CD1c-positive myeloid dendritic cell (primary cell): ENCODE data around the gene KRT16.
A peak's percentile ranks its signal among the peaks of the same experiment; 100 is the strongest.
"Not testable (repeated sequence)": the region's sequence is repeated elsewhere in the genome, so short reads cannot be mapped to it uniquely, and the experiment has no call there.

Source experiments
- DNase-seq: peaks from one replicate; pipeline ENCODE4 v3.0.0-alpha.2; 2016; ENCODE audit errors: extremely low spot score

The KRT16 gene

DNA sequence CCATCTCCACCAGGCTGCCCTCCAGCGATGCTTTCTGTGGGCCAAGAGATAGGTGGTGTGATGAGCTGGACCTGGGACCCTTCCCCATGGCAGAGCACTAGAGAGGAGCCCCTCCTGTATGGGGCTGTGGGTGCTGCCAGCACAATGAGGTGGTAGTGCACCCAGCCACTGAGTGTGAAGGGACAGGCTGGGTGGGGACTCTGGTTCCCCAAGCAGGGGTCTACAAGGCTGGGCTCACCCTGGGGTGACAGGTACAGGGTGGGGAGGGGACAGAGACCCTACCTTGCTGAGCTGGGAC lies 15.5 kb upstream of the KRT16 start:
- not testable (repeated sequence) for DNase-seq

DNA sequence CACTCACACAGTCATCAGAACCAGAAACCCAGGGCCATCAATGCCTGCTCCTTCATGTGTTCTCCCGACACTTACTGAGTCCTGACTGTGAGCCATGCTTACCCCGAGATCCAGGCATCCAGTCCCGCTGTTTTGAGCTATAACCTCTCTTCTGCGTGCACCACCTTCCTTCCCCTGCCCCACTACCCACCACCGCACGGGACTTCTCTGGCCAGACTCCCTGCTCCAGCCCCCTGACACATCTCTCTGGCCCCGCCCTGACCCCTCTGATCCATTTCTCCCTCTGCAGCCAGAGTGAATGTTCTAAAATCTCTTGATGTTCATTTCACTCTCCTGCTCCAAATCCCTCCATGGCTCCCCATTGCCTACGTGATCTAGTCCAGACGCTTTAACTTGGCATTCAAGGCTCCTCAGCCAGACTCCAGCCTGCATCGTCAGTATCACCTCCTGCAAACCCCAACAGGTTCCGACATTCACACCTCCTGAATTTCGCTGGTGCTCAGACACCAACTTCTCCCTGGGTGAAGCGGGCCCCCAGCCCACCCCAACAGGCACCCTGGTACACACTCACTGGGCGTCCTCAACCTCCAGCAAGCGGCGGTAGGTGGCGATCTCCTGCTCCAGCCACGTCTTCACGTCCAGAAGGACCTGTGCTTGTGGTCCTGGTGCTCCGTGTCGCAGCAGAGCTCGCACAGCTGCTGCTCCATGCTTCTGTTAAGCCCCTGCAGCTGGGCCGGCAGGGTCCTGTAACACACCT lies 14.9 kb upstream of the KRT16 start:
- no peak for DNase-seq

DNA sequence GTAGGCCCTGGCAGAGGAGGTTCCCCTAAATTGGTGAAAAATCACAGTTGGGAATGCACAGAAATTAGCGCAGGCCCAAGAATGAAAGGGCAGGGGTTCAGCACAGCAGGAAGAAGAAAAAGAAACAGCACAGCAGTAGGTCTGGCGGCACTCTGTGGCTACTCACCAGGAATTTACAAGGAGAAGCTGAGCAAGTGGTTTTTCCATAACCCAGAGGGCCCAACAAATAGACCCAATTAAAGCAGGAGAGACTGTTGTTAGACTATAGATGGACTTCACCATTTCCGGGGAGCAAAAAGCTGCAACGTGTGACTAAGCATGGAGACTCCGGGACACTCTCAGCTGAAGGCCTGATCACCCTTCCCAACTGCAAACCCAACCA lies 14.3 kb upstream of the KRT16 start:
- not testable (repeated sequence) for DNase-seq

DNA sequence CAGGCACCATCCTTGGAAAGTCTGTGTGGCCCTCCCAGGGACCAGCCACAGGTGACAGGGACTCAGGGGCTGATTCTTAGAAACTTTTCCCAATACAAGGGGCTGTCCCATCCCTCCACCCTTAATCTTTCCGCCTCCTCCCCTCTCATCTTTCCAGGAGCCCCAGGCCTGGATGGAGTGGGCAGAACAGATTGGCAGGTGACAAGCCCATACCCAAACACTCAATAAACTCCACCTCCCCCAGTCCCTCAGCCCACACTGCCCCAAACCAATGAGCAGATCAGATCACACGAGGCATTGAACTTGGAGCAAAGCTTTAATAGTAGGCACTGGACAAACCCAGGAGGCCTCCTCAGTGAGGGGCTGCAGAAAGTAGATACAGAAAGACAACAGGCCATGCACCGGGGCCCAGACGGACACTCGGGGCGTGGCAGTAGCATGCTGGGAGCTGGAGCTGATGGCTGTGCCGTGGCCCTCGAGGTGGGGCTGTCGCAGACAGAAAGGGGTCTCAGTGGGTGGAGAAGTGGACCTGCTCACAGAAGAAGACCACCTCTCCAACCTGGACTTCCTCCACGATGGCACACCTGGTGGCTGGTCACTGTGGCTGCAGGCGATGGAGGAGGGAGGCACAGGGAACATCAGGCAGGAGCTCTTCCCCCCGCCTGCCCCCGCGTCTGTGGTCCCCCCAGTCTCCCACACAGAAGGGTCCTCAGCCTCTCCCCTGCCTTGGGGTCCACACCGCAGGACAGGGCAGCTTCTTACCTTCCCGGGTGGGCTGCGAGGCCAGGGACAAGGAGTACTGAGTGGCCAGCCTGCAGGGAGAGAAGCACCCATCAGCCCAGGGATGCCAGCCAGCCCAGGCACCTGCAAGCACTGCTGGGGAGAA lies 13.7 kb upstream of the KRT16 start:
- not testable (repeated sequence) for DNase-seq

DNA sequence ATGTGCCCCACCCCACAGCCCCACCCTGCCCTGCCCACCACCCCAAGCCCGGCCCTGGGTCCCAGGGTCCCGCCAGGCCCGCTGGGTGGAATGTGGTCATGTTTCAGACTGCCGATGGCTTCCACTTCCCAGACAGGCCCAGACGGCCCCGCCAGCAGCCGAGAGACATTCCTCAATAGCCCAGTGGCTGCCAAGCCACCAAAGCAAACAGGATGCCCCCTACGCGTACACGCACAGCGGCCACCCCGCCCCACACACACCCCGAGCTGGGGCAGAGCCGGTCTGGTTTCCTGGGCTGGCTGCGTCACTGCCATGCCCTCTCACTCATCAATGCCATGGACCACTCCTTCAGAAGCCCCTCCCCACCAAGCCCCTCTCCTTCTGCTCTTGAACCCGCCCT lies 13.0 kb upstream of the KRT16 start:
- DNase-seq = no peak

DNA sequence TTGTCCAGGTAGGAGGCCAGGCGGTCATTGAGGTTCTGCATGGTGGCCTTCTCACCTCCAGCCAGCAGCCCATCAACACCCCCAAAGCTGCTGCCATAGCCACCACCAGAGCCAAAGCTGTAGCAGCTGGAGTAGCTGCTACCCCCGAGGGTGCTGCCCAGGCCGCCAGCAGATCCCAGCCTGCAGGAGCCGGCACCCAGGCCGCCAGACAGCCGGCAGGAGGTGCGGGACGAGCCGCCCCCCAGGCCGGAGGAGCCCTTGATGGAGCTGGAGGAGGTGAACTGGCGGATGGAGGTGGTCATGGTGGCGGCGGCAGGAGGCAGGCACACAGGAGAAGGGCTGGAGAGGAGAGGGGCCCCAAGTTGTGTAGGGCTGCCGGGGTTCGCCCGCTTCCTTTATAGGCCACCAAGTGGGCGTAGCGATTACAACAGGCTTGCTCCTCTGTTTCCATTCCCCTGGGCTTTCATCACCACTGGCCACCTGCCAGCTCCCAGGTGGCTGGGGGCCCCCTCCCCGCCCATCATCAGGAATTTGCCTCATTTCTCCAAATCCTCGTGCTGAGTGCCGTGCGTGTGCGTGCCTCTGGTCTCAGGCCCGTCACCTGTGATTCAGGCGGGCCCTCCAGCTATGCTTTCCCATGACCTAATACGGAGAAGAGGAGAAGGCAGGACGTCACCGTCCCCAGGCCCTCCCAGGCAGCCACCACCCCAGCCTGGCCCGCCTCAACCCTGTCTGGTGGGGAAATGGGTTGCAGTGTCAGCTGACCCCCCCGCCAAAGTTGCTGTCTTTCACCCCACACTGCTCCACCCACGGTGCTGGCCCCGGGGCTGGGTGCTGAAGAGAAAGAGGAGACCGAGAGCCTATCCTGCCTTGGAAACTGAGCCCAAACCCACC lies 11.9 kb upstream of the KRT16 start, which contains the start of gene KRT17:
KRT17 (minus strand) TSS at position 368 of the 894 bp plus-strand sequence; CDS start at position 302, 66 bp downstream.
- peak; percentile 61 for DNase-seq

DNA sequence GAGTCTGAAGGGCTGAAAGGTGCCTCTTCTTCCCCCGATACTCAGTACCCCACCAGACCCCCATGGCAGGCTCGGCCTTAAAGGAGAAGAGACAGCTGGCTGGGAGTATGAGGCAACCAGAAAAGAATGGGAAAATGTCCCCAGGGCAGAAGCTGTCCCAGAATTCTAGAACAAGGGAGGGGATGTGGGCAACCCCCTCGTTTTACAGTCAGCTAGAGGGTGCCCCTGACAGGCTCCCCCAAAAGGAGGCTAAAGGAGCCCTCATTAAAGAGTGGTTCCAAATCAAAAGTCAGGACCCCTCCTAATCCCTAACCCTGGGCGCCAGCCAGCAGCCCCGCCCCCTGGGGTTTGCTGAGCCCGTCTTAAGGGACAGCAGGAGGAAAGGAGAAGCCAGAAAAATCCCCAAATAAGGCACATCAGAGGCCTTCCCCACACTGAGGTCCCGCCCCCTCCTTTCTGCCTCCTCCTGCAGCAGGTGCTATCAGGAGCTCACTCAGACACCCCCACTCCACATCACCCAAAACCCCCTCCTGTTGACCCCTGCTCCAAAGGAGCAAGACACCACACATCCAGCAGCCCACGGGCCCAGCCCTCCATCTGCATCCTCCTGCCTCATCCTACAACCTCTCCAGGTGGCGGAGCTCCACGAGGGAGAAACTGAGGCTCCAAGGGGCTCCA lies 10.8 kb upstream of the KRT16 start:
- DNase-seq = not testable (repeated sequence)

DNA sequence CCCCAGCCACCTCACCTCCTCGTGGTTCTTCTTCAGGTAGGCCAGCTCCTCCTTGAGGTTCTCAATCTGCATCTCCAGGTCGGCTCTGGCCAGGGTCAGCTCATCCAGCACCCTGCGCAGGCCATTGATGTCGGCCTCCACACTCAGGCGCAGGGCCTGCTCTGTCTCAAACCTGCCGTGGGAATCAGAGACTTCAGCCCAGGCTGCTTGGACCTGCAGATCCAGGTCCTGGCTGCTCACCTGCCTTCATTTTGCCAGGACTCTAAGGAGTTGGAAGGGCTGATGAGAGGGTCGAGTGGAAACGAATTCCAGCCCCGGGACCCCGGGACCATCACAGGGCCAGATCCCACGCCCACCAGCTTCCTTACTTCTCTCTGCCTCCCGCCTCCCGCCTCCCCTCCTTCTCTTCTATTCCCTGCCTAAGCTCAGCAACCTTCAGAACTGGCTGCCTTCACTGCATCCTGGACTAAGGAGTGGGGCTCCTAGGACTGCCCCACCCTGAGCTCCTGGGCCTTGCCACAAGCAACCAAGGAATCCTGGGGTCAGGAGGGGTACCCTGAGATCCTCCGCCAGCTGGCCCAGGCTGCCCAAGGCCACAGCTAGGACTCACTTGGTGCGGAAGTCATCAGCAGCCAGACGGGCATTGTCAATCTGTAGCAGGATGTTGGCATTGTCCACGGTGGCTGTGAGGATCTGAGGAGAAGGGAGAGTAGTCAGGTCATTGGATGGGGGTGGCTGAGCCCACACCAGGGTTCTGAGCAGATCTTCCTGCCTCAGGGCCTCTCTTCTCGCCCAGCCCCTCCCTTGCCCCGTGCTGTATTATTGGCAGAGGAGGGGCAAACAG lies 10.0 kb upstream of the KRT16 start:
- not testable (repeated sequence) for DNase-seq

DNA sequence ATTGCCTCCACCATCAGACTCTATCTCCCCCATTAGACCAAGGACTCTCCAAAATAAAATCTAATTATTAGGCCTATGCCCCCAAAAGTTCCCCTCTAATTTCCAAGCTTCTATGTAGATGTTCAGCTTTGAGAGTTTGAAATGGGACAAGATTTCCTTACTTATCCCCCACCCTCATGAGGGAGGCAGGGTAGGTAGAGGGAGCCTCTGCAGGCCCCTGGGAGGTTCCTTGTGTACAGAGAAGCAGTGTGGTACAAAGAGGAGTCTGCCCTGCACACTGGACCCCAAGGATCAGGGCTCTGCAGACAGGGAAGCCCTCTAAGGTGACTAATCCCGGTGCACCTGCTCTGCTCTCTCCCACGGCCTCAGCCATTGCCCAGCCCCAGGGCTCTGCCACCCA lies 9.3 kb upstream of the KRT16 start:
- DNase-seq = no peak

DNA sequence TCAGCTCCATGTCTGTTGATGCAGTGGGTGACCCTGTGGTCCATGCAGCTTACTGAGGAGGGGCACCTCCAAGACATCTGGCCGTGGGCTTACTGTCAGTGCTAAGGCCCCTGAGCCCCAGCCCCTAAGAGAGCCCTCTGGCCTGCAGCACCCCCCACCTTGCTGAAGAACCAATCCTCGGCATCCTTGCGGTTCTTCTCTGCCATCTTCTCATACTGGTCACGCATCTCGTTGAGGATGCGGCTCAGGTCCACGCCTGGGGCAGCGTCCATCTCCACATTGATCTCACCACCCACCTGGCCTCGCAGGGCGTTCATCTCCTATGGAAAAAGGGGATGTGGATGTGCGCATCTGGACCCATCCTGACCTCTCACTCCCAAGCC lies 8.9 kb upstream of the KRT16 start:
- DNase-seq = not testable (repeated sequence)

DNA sequence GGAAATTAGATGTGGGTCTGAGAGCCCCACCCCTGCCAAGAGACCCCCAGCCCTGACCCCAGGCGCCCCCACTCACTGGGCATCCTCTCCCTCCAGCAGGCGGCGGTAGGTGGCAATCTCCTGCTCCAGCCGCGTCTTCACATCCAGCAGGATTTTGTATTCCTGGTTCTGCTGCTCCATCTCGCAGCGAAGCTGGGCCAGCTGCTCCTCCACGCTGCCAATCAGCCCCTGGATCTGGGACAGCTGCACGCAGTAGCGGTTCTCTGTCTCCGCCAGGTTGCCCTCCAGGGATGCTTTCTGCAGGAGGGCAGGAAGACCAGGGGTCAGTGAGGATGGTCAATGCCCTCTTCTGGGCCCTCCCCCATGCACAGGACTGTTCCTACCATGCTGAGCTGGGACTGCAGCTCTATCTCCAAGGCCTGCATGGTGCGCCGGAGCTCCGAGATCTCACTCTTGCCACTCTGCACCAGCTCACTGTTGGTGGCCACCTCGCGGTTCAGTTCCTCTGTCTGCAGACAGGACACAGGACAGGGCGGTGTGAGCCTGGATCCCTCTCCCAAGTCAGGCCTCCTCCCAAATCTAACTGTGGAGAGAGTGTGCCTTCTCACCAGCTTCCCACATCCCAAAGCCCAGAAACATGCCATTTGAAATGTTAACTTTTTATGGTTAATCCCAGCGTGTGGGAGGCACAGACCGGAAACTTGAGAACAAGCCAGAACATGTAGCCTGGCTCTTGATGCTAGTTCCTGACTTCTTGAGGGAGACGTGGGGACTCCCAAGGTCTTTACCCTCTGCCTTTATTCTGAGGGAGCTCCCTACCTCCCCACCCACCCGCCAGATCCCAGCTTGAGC lies 8.2 kb upstream of the KRT16 start:
- DNase-seq = no peak

DNA sequence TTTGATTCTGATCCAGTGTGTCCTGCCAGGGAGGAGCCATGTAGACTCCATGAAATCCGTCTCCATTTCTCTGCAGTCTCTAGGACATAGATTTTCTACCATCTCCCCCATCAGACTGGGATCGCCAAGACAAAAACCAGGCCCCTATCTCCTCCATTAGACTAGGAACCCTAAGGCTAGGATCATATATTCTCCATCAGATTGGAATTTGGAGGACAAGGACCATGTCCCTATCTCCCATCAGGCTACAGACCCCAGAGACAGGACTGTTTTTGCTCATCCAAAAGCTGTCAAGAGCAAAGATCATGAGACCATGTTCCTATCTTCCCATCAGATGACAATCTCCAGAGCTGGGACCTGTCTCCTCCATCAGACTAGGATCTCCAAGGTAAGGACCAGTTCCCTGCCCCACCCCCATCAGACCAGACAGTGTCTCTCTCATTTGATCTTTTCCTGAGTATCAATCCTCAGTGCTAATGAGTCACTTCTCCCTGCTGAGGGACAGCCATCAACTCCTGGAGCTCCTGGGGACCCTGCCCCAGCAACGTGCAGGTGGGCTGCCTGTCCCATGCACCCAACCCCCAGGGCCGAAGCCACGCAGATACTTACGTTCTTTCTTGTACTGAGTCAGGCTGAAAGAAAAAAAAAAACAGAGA lies 7.5 kb upstream of the KRT16 start:
- not testable (repeated sequence) for DNase-seq

DNA sequence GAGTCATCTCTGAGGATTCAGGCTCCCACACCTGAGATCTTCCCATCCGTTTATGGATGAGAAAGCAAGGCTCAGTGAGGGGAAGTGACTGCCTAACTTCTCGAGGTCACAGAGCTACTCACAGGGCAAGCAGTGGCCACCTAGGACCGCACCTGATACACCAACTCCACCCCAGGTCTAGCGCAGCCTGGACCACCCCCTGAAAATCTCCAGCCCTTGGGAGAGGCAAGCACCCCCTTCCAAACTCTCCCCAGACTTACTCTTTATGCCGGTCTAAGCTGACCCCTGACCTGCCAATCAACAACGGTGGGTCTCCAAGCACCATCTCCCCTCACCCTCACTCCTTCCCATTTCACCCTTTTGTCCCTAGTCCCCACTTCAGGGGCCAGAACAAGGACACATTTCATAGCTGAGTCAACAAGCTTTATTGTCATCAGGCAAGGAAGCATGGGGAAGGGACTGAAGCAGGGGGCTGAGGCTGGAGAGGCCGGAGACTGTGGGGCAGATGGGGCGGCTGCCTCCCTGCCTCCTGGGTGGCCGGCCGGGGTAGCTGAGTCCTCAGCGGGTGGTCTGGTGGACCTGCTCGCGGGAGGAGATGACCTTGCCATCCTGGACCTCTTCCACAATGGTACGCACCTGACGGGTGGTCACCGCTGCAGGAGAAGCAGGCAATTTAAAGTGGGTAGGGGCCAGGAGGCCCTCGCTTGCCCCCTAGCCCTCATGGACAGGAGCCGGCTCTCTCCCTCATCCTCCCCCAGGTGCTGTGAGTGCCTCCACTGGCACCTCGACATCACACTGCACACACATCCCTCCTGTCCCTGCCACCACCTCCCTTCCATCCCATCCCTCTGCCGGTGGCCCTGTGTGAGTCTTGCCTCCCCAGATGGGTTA lies 6.7 kb upstream of the KRT16 start:
- no peak for DNase-seq

DNA sequence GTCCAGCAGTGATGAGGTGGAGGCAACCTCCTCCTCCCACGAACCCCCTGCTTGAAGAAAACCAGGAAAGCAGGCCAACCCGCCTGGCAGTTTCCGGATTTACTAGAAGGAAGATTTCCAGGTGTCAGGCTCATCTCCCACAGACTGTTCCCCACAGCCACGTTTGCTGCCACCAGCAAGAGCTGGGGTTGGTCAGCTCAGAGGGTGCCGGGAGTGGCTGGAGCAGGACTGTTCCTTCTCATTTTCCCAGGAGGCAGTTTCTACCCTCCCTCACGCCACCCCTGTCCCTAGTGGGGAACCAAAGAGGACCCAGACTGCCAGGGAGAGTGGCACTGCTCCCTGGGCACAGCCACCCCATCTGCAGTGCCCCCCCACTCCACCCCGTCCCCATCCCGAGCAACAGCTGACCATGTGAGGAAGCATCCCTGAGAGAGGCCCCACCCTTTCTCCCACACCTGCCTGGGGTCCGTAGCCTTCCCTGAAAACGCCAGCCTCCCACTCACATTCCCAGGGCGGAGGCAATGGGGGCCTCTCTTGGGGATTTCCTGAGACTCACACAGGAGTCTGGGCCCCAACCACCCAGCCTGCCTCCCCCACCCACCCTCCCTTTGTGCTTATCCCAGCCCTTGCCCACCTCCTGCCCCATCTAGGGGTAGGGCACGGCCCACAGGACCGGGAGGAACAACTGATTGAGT lies 5.9 kb upstream of the KRT16 start:
- no peak for DNase-seq

DNA sequence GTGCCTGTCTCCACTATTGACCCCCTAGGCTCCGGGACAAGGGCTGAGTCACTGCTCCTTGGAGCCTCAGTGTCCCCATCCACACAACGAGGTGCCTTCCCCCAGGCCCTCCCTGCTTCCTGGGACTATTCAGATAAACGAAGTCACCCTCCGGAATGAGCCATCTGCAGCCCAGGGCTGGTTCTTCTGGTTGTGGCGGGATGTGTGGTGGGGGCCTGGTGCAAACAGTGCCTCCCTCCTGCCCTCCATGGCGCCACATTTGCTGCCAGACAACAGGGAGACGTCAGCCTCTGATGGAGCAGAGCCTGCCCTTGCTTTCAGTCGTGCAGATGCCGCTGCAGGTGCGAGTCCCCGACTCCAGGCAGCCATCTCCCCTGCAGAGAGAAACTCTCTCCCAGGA lies 5.1 kb upstream of the KRT16 start:
- DNase-seq = no peak

DNA sequence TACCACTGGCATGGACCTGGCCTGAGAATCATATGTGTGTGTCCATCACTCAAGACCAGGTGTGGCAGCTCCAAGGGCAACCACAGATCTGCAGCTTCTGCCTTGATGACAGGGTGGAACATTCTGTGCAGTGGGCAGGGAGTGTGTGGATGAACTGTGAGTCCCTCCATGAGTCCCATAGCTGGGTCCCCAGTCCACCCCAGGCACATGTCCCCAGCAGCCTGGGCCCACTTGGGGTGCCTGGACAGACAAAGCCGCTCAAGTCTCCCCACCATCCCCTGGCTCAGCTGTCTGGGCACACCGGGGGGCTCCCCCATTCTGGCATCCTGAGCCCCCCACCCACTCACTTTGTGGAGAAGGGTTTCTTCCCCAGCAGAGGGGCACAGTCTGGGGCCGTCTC lies 4.6 kb upstream of the KRT16 start:
- DNase-seq = no peak

DNA sequence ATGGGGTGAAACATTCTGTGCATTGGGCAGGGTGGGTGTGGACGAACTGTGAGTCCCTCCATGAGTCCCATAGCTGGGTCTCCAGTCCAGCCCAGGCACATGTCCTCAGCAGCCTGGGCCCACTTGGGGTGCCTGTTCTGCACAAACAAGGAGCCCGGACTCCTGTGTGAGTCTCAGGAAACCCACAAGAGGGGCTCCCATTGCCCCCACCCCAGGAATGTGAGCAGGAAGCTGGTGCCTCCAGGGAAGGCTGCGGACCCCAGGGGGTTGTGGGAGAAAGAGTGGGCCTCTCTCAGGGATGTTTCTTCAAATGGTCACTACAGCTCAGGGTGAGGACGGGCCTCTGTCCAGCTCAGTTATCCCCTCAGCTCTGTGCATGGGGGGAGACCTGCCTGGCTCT lies 3.9 kb upstream of the KRT16 start:
- not testable (repeated sequence) for DNase-seq

DNA sequence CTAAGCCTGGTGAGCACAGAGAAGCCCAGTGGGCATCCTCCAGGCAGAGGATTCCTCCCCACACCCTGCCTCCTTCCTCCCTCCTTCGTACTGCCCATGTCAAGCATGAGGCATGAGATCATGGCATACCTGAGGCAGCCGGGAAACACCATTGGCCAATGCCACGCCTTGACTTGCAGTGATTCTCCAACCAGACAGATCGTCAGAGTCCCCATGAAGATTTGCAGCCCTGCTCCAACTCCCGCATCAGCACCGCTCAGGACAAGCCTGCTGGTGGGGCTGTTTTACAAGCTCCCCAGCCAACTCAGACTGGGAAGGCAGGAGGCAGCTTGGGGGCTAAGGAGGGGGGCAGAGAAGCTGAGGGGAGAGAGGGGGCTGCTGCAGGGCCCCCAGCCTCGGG lies 2.9 kb upstream of the KRT16 start:
- no peak for DNase-seq
